Activated naive CD8-positive, alpha-beta T cell treated with anti-CD3 and anti-CD28 coated beads for 36 hours (primary cell): Measurements from ENCODE around the gene CD300E. TPM values are rescaled to one million over a fixed set of nuclear protein-coding genes. Genes with fewer than 3 reads are reported as not detected.
"Not testable (repeated sequence)": the region's sequence is repeated elsewhere in the genome, so short reads cannot be mapped to it uniquely, and the experiment has no call there.

Source experiments
- DNase-seq: peaks from one replicate; pipeline ENCODE4 v3.0.0; 2021
- H3K27ac Mint-ChIP-seq: one replicate; pipeline ENCODE4 v1.8.0; 2022; ENCODE audit warnings: mild to moderate bottlenecking, moderate library complexity, mixed read lengths
- H3K27me3 Mint-ChIP-seq: one replicate; pipeline ENCODE4 v1.8.0; 2022; ENCODE audit warnings: mild to moderate bottlenecking, mixed read lengths
- H3K36me3 Mint-ChIP-seq: one replicate; pipeline ENCODE4 v1.8.0; 2021; ENCODE audit warnings: mild to moderate bottlenecking, mixed read lengths
- H3K4me1 Mint-ChIP-seq: one replicate; pipeline ENCODE4 v1.8.0; 2021; ENCODE audit warnings: mixed read lengths
- H3K4me3 Mint-ChIP-seq: one replicate; pipeline ENCODE4 v1.8.0; 2022; ENCODE audit warnings: mild to moderate bottlenecking, moderate library complexity, mixed read lengths
- H3K9me3 Mint-ChIP-seq: one replicate; pipeline ENCODE4 v1.8.0; 2022; ENCODE audit warnings: mixed read lengths
- total RNA-seq, 2 experiments: library from RNA; stranded (reverse); gene quantifications; one replicate each; pipeline ENCODE4 v1.2.3, GENCODE V29; 2021

CD300E gene
- total RNA-seq, 2 experiments from 2014 or later = not detected

- H3K4me1 Mint-ChIP-seq = peaks cover 11% of the 10 kb centered on the region
- no peak overlapping the region for H3K4me3 Mint-ChIP-seq
- no peak overlapping the region for H3K27ac Mint-ChIP-seq
- DNase-seq = no peak
- peaks cover 14% of the 10 kb centered on the region for H3K27me3 Mint-ChIP-seq
- H3K9me3 Mint-ChIP-seq = no peaks in the 10 kb centered on the region
- no peaks in the 10 kb centered on the region for H3K36me3 Mint-ChIP-seq
Observed at GRCh38 chr17:74597069-74597790, 26.3 kb downstream of the CD300E start.

GRCh38 chr17:74595037-74595750 is 28.3 kb downstream of the CD300E start:
- Mint-ChIP-seq H3K4me3 (no peak overlapping the region), H3K4me1 (peaks cover 17% of the 10 kb centered on the region), H3K27ac (no peak overlapping the region), H3K9me3 (no peaks in the 10 kb centered on the region), H3K27me3 (peaks cover 16% of the 10 kb centered on the region), H3K36me3 (no peaks in the 10 kb centered on the region)
- no peak for DNase-seq

- DNase-seq = no peak
- Mint-ChIP-seq H3K27me3 (peaks cover 14% of the 10 kb centered on the region), H3K4me3 (no peak within 1 kb of the TSS), H3K27ac (no peak within 1 kb of the TSS), H3K36me3 (no peaks in the 10 kb centered on the region), H3K9me3 (no peaks in the 10 kb centered on the region), H3K4me1 (peaks cover 11% of the 10 kb centered on the region)
Observed at GRCh38 chr17:74592087-74592990, 31.2 kb downstream of the CD300E start, which contains the start of gene CD300LD. TSS of gene CD300LD (minus strand) at chr17:74592283. CDS start at chr17:74592202, 81 bp downstream.

- peaks cover 15% of the 10 kb centered on the region for H3K27me3 Mint-ChIP-seq
- H3K4me3 Mint-ChIP-seq = no peak overlapping the region
- H3K27ac Mint-ChIP-seq = no peak overlapping the region
- peaks cover 11% of the 10 kb centered on the region for H3K4me1 Mint-ChIP-seq
- H3K9me3 Mint-ChIP-seq = no peaks in the 10 kb centered on the region
- no peak for DNase-seq
- no peaks in the 10 kb centered on the region for H3K36me3 Mint-ChIP-seq
Observed at GRCh38 chr17:74591503-74591902, 32.0 kb downstream of the CD300E start.

- no peak overlapping the region for H3K4me3 Mint-ChIP-seq
- H3K9me3 Mint-ChIP-seq = peaks cover 2% of the 10 kb centered on the region
- no peaks in the 10 kb centered on the region for H3K4me1 Mint-ChIP-seq
- DNase-seq = no peak
- H3K27me3 Mint-ChIP-seq = peaks cover 8% of the 10 kb centered on the region
- H3K36me3 Mint-ChIP-seq = no peaks in the 10 kb centered on the region
- H3K27ac Mint-ChIP-seq = no peak overlapping the region
Observed at GRCh38 chr17:74585711-74586110, 37.8 kb downstream of the CD300E start.

GRCh38 chr17:74584292-74585060 is 39.1 kb downstream of the CD300E start:
- H3K36me3 Mint-ChIP-seq = no peaks in the 10 kb centered on the region
- peaks cover 2% of the 10 kb centered on the region for H3K9me3 Mint-ChIP-seq
- DNase-seq = no peak
- H3K4me1 Mint-ChIP-seq = peaks cover 5% of the 10 kb centered on the region
- H3K27ac Mint-ChIP-seq = no peak overlapping the region
- H3K27me3 Mint-ChIP-seq = peaks cover 8% of the 10 kb centered on the region
- no peak overlapping the region for H3K4me3 Mint-ChIP-seq

GRCh38 chr17:74582633-74583032 is 40.9 kb downstream of the CD300E start:
- Mint-ChIP-seq H3K27ac (no peak overlapping the region), H3K9me3 (peaks cover 2% of the 10 kb centered on the region), H3K27me3 (peaks cover 4% of the 10 kb centered on the region), H3K4me3 (no peak overlapping the region), H3K36me3 (no peaks in the 10 kb centered on the region), H3K4me1 (peaks cover 5% of the 10 kb centered on the region)
- DNase-seq = no peak

GRCh38 chr17:74579900-74580299 is 43.6 kb downstream of the CD300E start:
- Mint-ChIP-seq H3K4me3 (no peak overlapping the region), H3K36me3 (no peaks in the 10 kb centered on the region), H3K9me3 (peaks cover 2% of the 10 kb centered on the region), H3K27ac (no peak overlapping the region), H3K4me1 (peaks cover 5% of the 10 kb centered on the region), H3K27me3 (peaks cover 3% of the 10 kb centered on the region)
- DNase-seq = no peak

GRCh38 chr17:74578979-74579378 is 44.6 kb downstream of the CD300E start:
- no peaks in the 10 kb centered on the region for H3K9me3 Mint-ChIP-seq
- peaks cover 3% of the 10 kb centered on the region for H3K27me3 Mint-ChIP-seq
- no peaks in the 10 kb centered on the region for H3K36me3 Mint-ChIP-seq
- no peak overlapping the region for H3K27ac Mint-ChIP-seq
- H3K4me3 Mint-ChIP-seq = no peak overlapping the region
- peaks cover 5% of the 10 kb centered on the region for H3K4me1 Mint-ChIP-seq
- no peak for DNase-seq

GRCh38 chr17:74574489-74575142 is 48.9 kb downstream of the CD300E start:
- Mint-ChIP-seq H3K9me3 (no peaks in the 10 kb centered on the region), H3K27me3 (peaks cover 13% of the 10 kb centered on the region), H3K36me3 (no peaks in the 10 kb centered on the region), H3K27ac (no peak overlapping the region), H3K4me3 (no peak overlapping the region), H3K4me1 (peaks cover under 1% of the 10 kb centered on the region)
- no peak for DNase-seq

- not testable (repeated sequence) for H3K4me3 Mint-ChIP-seq, H3K9me3 Mint-ChIP-seq, H3K27ac Mint-ChIP-seq, DNase-seq, H3K36me3 Mint-ChIP-seq, H3K4me1 Mint-ChIP-seq
- H3K27me3 Mint-ChIP-seq = peaks cover 23% of the 10 kb centered on the region
Observed at GRCh38 chr17:74573635-74574034, 49.9 kb downstream of the CD300E start.

GRCh38 chr17:74573169-74573568 is 50.4 kb downstream of the CD300E start:
- DNase-seq = no peak
- no peak overlapping the region for H3K27ac Mint-ChIP-seq
- no peak overlapping the region for H3K4me3 Mint-ChIP-seq
- H3K9me3 Mint-ChIP-seq = no peaks in the 10 kb centered on the region
- H3K27me3 Mint-ChIP-seq = peaks cover 28% of the 10 kb centered on the region
- H3K4me1 Mint-ChIP-seq = peaks cover 4% of the 10 kb centered on the region
- H3K36me3 Mint-ChIP-seq = no peaks in the 10 kb centered on the region

- no peaks in the 10 kb centered on the region for H3K36me3 Mint-ChIP-seq
- no peak overlapping the region for H3K27ac Mint-ChIP-seq
- H3K27me3 Mint-ChIP-seq = peaks cover 35% of the 10 kb centered on the region
- no peak overlapping the region for H3K4me3 Mint-ChIP-seq
- no peaks in the 10 kb centered on the region for H3K9me3 Mint-ChIP-seq
- H3K4me1 Mint-ChIP-seq = peaks cover 4% of the 10 kb centered on the region
- no peak for DNase-seq
Observed at GRCh38 chr17:74571621-74572270, 51.8 kb downstream of the CD300E start.
